ENCODE data around the gene ZNF319.

Gene ZNF319

DNA sequence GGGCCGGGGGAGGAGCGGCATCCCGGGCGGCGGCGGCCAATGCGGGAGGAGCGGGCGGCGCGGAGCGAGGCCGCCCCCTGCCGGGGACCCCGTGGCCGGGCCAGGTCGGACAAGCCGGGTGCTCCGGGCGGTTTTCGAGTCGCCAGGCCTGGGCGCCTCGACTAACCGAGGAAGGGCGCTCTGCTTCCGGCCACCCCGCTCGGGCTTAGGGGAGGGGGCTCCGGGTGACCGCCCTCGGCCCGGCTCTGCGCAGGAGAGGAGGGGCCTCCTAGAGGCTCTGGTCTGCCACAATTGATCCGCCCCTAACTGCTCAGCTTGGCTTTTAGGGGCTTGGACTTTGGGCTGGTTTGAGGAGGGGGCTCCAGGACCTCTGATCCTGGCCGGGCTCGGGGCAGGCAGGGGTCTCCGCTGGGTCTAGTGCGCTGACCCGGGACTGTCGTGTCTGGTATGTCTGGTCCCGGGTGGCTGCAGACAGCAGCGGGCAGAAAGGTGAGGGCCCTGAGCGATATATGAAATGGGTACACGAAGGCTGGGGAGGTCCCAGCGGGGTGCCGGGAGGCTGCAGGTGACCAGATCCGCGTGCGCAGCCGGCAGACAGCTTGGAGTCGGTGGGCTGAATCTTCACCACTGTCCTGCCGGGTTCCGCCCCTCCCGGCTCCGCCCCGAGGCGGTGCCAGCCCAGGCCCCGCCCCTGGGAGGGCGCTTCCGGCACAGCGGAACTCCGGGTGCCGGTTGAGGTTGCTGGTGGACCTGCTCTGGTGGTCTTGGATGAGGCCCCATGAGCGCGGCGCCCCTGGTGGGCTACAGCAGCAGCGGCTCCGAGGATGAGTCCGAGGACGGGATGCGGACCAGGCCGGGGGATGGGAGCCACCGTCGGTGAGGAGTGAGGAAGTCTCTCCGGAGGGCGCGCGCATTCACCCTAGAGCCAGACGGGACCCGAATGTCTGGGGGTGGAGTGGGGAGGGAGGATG lies 519 bp upstream of the ZNF319 start, which contains the start of gene USB1:
Gene USB1, plus strand, starts transcription at position 702 of the 971 bp plus-strand sequence. Its CDS starts 77 bp downstream, at position 779.
- H3K4me3 ChIP-seq, result peak within 1 kb of the TSS; percentile 79
- peak within 1 kb of the TSS; percentile 82 to 93 for H3K27ac ChIP-seq
- DNase-seq (ENCODE audit: low spot score), result peak; percentile 88
- TF ChIP-seq, protein P1, sequence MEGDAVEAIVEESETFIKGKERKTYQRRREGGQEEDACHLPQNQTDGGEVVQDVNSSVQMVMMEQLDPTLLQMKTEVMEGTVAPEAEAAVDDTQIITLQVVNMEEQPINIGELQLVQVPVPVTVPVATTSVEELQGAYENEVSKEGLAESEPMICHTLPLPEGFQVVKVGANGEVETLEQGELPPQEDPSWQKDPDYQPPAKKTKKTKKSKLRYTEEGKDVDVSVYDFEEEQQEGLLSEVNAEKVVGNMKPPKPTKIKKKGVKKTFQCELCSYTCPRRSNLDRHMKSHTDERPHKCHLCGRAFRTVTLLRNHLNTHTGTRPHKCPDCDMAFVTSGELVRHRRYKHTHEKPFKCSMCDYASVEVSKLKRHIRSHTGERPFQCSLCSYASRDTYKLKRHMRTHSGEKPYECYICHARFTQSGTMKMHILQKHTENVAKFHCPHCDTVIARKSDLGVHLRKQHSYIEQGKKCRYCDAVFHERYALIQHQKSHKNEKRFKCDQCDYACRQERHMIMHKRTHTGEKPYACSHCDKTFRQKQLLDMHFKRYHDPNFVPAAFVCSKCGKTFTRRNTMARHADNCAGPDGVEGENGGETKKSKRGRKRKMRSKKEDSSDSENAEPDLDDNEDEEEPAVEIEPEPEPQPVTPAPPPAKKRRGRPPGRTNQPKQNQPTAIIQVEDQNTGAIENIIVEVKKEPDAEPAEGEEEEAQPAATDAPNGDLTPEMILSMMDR (IDR thresholded peaks at IDR 0.05), result peak; percentile 76

DNA sequence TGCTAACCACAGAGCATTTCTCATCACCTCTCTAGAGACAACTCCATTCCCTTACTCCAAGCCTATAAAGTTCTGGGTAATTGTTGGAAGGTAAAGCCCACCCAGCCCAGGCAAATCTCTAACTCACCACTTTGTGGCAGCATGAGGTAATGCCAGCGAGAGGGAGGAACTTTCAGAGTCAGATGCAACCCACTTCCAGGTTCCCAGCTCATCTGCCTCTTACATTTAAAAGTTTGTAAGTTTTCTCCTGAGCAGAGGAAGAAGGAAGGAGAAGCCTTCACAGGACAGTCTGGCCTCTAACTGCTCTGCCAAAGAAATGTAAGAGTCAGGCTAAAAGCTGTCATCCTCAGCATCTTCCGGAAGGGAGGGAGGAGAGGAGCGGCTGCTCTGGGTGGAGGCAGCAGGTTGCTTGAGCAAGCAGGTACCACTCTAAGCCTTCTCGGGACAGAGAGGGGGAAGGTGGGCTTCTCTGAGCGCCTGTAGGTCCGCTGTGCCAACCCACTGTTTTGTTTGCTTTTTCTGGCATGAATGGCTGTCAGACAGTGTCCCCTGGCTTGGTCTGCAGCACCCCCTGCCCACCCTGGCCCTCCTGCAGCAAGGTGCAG lies 1.0 kb downstream of the ZNF319 start:
- peak overlapping the region; percentile 82 to 93 for H3K27ac ChIP-seq
- TF ChIP-seq, protein P1 (IDR thresholded peaks at IDR 0.05), result no peak
- no peak for DNase-seq (ENCODE audit: low spot score)
- H3K4me3 ChIP-seq, result peak overlapping the region; percentile 79

DNA sequence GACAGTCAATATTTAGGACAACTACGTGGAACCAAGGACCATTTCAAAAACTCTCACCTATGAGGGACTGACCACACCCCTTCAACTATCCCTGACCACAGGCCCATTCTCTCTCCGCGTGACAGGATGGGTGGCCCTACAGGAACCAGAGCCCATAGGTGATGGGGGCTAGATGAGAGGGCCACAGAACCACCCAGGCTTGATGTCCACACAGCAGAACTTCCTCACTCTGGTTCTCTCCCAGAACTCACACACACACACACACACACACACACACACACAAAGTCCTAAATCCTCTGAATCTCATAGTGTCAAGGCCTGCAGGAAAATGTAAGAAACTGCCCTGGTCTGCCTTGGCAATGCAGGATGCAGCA lies 1.5 kb downstream of the ZNF319 start:
- TF ChIP-seq, protein P1 (IDR thresholded peaks at IDR 0.05), result no peak
- no peak for DNase-seq (ENCODE audit: low spot score)
- Histone ChIP-seq H3K27ac (peak overlapping the region in 1 of 2 donors; percentile 93), H3K4me3 (peak overlapping the region; percentile 79)

DNA sequence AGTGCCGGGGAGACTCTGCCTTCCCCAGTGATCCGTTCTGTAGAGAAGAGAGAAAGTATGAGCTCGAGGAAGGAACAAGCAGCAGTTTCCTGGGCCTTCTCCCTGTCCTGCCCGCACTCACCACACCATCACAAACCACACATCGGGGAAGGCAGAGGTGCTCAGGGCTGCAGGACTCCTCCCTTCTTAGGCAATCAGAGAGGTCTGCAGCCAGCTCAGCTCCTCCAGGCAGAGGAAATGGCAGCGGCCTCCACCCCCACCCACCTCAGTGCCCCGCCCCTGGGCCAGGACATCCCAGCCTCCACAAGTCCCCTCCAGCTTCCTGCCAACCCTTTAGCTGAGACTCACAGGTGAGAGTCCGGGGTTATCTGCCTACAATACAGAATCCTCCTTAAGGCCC lies 2.0 kb downstream of the ZNF319 start:
- DNase-seq (ENCODE audit: low spot score), result no peak
- TF ChIP-seq, protein P1 (IDR thresholded peaks at IDR 0.05), result no peak
- Histone ChIP-seq H3K4me3 (no peak overlapping the region), H3K27ac (peak overlapping the region in 1 of 2 donors; percentile 93)

DNA sequence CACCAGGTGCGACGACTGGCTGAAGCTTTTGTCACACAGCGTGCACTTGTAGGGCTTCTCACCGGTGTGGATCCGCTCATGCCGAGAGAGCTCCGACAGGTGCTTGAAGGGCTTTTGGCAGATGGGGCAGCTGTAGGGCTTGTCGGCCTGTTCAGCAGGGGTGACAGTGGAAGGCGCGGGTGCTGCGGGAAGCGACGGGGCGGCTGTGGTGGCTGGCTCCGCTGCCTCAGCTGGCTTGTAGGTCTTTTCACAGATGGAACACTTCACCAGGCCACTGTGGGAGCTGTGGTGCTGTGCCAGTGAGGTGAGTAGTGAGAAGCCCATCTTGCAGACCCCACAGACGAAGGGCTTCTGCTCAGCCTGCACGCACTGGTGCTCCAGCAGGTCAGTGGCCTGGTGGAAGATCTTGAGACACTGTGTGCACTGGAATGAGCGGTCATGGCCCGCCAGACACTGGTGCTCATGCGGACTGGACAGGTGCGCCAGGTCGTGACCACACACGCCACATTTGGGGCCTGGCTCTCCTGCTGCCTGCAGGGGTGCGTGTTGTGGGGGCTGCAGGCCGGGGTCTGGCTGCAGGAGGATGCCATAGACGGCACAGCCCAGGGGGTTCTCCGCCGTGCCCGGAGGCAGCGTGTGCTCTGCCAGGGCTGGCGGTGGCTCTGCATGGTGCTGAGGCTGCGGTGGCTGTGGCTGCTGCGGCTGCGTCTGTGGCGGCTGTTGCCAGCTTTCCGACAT lies 2.8 kb downstream of the ZNF319 start:
- DNase-seq (ENCODE audit: low spot score), result no peak
- Histone ChIP-seq H3K27ac (no peak overlapping the region), H3K4me3 (no peak overlapping the region)
- TF ChIP-seq, protein P1 (IDR thresholded peaks at IDR 0.05), result no peak

DNA sequence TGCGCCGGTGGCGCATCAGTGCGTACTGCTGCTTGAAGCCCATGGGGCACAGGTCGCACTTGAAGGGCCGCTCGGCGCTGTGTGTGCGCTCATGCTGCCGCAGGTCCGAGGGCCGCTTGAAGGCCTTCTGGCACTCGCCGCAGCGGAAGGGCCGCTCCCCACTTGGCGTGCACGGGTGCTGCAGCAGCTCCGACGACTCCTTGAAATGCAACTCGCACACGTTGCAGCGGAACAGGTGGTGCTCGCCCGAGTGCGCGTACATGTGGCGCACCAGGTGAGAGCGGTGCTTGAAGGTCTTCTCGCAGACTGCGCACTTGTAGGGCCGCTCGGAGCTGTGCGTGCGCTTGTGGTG lies 3.3 kb downstream of the ZNF319 start:
- DNase-seq (ENCODE audit: low spot score), result no peak
- H3K27ac ChIP-seq, result no peak overlapping the region
- no peak overlapping the region for H3K4me3 ChIP-seq
- TF ChIP-seq, protein P1 (IDR thresholded peaks at IDR 0.05), result no peak
